HFFc6 (cell line): ENCODE measurements around the gene GP1BB. TPM values are rescaled to one million over a fixed set of nuclear protein-coding genes. Genes with fewer than 3 reads are reported as not detected.

Source experiments
- DNase-seq: peaks from one replicate; pipeline ENCODE4 v3.0.0-alpha.2; 2018
- H3K27ac Mint-ChIP-seq: 2 replicates; pipeline ENCODE4 v1.8.0; 2020; ENCODE audit warnings: mild to moderate bottlenecking, mixed read lengths
- H3K27me3 Mint-ChIP-seq: 2 replicates; pipeline ENCODE4 v1.8.0; 2021; ENCODE audit warnings: mild to moderate bottlenecking, moderate library complexity, mixed read lengths; ENCODE audit not compliant: insufficient read depth
- H3K36me3 Mint-ChIP-seq: 2 replicates; pipeline ENCODE4 v1.8.0; 2021; ENCODE audit warnings: low read depth, mixed read lengths
- H3K4me1 Mint-ChIP-seq: 2 replicates; pipeline ENCODE4 v1.8.0; 2020; ENCODE audit warnings: low read depth, mixed read lengths
- H3K4me3 Mint-ChIP-seq: 2 replicates; pipeline ENCODE4 v1.8.0; 2020; ENCODE audit warnings: mild to moderate bottlenecking, moderate library complexity, mixed read lengths
- H3K9me3 Mint-ChIP-seq: 2 replicates; pipeline ENCODE4 v1.8.0; 2020; ENCODE audit warnings: mild to moderate bottlenecking, mixed read lengths
- total RNA-seq, 6 experiments: library from RNA; stranded (reverse); fragmentation: NEBNext Ultra II Directional; extraction: Animal tissue kit (Norgen Biotek cat#: 25700); gene quantifications; 2 replicates in 1 of 6; 3 replicates in 5 of 6; pipeline ENCODE4 v1.2.3, GENCODE V29; 2021
- TF ChIP-seq, protein P1 (sequence below): fragments of 200-600 bp; sonication (generic); IDR thresholded peaks from 2 replicates; pipeline ENCODE4 v1.5.0; 2021; ENCODE audit warnings: antibody characterized with exemption, mild to moderate bottlenecking

GP1BB gene
- total RNA-seq, 6 experiments from 2014 or later, result 0.27 to 1.1 (median 0.41) TPM; not detected in 3

DNA sequence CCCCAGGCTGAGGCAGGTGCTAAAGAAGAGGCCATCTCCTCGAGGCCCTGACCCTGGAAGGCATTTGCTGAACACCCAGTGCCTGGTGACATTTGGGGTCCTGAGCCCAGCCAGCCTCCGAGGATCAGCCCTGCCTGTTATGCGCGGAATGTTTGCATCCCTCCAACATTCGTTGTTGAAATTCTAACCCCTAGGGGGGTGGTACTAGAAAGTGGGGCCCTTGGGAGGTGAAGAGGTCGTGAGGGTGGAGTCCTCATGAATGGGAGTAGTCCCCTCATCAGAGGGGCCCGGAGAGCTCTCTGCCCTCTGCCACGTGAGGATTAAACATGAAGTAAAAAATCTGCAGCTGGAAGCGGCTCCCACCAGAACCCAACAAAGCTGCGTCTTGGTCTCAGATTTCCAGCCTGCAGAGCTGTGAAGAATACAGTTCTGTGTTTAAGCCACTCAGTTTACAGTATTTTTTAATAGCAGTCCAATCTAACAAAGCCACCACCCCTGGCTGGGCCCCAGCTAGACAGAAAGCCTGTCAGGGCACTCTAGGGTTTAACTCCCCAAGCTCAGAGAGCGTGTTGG is 44.3 kb upstream of the GP1BB start:
- Mint-ChIP-seq H3K27me3 (peaks cover 15% of the 10 kb centered on the region), H3K9me3 (no peaks in the 10 kb centered on the region), H3K36me3 (no peaks in the 10 kb centered on the region), H3K4me1 (no peaks in the 10 kb centered on the region), H3K27ac (no peak overlapping the region), H3K4me3 (no peak overlapping the region)
- DNase-seq, result no peak
- TF ChIP-seq, protein P1, sequence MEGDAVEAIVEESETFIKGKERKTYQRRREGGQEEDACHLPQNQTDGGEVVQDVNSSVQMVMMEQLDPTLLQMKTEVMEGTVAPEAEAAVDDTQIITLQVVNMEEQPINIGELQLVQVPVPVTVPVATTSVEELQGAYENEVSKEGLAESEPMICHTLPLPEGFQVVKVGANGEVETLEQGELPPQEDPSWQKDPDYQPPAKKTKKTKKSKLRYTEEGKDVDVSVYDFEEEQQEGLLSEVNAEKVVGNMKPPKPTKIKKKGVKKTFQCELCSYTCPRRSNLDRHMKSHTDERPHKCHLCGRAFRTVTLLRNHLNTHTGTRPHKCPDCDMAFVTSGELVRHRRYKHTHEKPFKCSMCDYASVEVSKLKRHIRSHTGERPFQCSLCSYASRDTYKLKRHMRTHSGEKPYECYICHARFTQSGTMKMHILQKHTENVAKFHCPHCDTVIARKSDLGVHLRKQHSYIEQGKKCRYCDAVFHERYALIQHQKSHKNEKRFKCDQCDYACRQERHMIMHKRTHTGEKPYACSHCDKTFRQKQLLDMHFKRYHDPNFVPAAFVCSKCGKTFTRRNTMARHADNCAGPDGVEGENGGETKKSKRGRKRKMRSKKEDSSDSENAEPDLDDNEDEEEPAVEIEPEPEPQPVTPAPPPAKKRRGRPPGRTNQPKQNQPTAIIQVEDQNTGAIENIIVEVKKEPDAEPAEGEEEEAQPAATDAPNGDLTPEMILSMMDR, result no peak

DNA sequence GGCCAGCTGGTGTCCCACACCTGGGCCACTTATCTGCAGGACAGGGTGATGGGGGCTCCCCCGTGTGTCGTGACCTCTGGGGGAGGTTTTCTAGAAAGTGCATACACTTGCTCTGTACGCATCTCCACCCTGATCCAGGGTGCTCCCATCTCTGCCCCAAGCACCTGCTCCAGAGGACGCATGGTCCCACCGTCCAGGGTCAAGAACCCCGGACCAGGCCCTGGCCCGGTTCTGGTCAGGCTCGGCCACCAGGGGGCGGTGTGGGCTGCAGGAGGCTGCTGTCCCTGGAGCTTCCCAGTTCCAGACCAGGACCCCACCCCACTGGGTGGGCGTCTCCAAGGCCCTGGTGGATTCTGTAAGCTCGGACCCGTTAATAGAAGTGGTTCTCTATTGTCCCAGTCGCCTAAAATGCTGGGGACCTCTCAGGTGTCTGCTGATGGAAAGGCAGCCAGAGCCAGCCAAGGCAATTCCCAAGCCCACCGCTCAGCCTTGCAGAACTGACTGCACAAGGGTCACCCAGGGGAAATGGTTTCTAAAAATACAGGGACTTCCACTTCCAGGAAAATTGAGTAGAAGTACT is 43.7 kb upstream of the GP1BB start:
- H3K27ac Mint-ChIP-seq, result no peak overlapping the region
- peaks cover 17% of the 10 kb centered on the region for H3K27me3 Mint-ChIP-seq
- TF ChIP-seq, protein P1, result peak; percentile 96
- H3K4me1 Mint-ChIP-seq, result no peaks in the 10 kb centered on the region
- no peak for DNase-seq
- no peak overlapping the region for H3K4me3 Mint-ChIP-seq
- no peaks in the 10 kb centered on the region for H3K9me3 Mint-ChIP-seq
- H3K36me3 Mint-ChIP-seq, result no peaks in the 10 kb centered on the region

DNA sequence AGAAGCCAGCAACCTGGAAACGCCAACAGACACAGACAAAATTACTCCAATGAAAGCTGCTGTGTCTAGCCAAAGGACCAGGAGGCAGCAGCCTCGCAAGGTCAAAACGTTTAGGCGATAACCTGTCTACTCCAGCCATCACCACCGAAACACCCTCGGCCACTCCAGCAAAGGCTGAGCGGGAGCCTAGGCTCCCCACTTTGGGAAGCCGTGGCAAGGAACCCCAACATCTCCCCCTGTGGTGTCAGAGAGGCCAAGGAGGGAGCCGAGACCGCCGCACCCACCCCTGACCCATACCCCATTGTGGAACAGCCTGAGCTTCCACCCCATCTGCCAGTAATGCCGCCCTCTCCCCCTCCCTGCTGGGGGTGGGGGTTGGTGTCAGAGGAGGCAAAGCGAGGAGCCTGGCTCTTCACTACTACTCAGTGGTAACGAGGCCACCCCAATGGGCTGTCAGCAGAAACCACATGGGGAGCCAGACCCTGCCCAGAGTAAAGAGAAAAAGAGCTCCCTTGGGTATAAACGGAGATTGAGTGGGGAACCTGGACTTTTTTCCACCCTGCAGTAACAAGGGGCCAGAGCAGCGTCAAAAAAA is 43.0 kb upstream of the GP1BB start:
- no peak for DNase-seq
- Mint-ChIP-seq H3K4me1 (no peaks in the 10 kb centered on the region), H3K9me3 (no peaks in the 10 kb centered on the region), H3K36me3 (no peaks in the 10 kb centered on the region), H3K27ac (no peak overlapping the region), H3K4me3 (no peak overlapping the region), H3K27me3 (peaks cover 22% of the 10 kb centered on the region)
- TF ChIP-seq, protein P1, result no peak

DNA sequence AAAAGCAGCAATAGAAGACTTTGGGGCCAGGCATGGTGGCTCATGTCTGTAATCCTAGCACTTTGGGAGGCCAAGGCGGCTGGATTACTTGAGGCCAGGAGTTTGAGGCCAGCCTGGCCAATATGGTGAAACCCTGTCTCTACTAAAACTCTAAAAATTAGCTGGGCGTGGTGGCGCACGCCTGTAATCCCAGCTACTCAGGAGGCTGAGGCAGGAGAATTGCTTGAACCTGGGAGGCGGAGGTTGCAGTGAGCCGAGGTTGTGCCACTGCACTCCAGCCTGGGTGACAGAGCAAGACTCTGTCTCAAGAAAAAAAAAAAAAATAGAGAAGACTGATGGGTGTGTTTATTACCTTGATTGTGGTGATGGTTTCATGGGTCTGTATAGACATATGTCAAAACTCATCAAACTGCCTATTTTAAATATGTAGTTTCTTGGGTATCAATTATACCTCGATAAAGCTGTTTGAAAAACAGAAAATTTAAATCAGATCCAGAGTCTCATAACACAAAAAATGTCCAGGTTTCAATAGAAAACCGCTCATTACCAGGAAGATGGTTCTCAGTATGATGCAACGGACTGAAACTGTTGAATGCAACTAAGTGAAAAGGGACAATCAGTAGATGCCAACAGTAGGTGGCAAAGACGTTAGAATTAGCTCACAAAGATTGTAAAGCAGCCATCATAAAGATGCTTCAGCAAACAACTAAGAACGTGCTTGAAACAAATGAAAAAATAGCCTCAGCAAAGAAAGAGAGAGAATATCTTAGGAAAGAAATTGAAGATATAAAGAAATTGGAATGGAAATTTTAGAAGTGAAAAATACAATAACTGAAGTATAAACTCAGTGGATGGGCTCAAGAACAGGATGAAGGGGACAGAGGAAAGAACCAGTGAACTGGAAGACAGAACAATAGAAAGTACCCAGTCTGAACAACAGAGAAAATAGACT is 42.2 kb upstream of the GP1BB start:
- peaks cover 22% of the 10 kb centered on the region for H3K27me3 Mint-ChIP-seq
- TF ChIP-seq, protein P1, result no peak
- H3K36me3 Mint-ChIP-seq, result no peaks in the 10 kb centered on the region
- no peak overlapping the region for H3K4me3 Mint-ChIP-seq
- H3K27ac Mint-ChIP-seq, result no peak overlapping the region
- no peaks in the 10 kb centered on the region for H3K9me3 Mint-ChIP-seq
- DNase-seq, result no peak
- H3K4me1 Mint-ChIP-seq, result no peaks in the 10 kb centered on the region

DNA sequence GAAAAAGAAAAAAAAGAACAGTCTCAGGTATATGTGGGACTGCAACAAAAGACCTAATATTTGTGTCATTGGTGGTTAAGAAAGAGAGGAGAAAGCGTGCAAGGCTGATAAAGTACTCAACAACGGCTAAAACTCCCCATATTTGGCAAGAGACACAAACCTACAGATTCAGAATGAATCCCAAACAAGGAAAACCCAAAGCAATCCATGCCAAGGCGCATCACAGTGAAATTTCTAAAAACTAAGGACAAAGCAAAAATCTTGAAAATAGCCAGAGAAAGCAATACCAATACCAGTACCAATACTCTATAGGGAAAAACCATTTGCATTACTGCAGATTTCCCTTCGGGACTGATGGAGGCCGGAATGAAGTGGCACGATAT is 41.5 kb upstream of the GP1BB start:
- Mint-ChIP-seq H3K27me3 (peaks cover 23% of the 10 kb centered on the region), H3K4me3 (no peak overlapping the region), H3K36me3 (no peaks in the 10 kb centered on the region), H3K4me1 (no peaks in the 10 kb centered on the region), H3K9me3 (no peaks in the 10 kb centered on the region), H3K27ac (no peak overlapping the region)
- TF ChIP-seq, protein P1, result no peak
- no peak for DNase-seq
